ENCODE data around the gene NNAT. TPM values are rescaled to one million over a fixed set of nuclear protein-coding genes. Genes with fewer than 3 reads are reported as not detected.

Gene NNAT
- total RNA-seq, 1 experiment from 2014 or later: not detected

DNA sequence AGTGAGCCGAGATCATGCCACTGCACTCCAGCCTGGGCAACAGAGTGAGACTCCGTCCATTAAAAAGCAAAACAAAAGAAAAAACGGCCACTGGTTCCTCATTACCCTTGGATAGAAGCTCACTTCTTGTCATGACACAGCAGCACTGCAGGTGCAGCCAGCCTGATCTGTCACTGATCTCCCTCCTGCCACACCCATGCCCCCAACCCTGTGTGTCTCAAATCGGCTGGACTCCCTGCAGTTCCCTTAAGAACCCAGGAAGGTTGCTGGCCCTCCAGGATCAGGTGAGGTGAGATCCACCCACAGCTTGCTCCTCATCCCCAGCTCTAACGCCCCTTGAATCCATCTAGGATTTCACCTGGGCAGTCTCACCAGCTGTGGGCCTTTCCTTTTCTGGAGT, 26.3 kb upstream of the NNAT start:
- intact Hi-C loops (cut with micrococcal nuclease): no loop called here
- no peaks in the 10 kb centered on the region for H3K9me3 Mint-ChIP-seq (ENCODE audit: unreplicated experiment)
- peaks cover 35% of the 10 kb centered on the region for H3K36me3 Mint-ChIP-seq (ENCODE audit: insufficient read depth, unreplicated experiment)
- H3K4me3 Mint-ChIP-seq (ENCODE audit: unreplicated experiment): no peak overlapping the region
- ChIA-PET POLR2A (interaction anchor here (0.8 to 4.2 kb wide), 5 partner anchors 8 to 68 kb away, joined by 3 to 15 read pairs (median 6); no protein-coding TSS in a partner anchor), CTCF (interaction anchor here (1.7 to 2.1 kb wide), 2 partner anchors 299 to 726 kb away, joined by 5 read pairs; no protein-coding TSS in a partner anchor)
- no peak overlapping the region for H3K27ac Mint-ChIP-seq (ENCODE audit: low read depth, unreplicated experiment)
- TF ChIP-seq, protein P1, sequence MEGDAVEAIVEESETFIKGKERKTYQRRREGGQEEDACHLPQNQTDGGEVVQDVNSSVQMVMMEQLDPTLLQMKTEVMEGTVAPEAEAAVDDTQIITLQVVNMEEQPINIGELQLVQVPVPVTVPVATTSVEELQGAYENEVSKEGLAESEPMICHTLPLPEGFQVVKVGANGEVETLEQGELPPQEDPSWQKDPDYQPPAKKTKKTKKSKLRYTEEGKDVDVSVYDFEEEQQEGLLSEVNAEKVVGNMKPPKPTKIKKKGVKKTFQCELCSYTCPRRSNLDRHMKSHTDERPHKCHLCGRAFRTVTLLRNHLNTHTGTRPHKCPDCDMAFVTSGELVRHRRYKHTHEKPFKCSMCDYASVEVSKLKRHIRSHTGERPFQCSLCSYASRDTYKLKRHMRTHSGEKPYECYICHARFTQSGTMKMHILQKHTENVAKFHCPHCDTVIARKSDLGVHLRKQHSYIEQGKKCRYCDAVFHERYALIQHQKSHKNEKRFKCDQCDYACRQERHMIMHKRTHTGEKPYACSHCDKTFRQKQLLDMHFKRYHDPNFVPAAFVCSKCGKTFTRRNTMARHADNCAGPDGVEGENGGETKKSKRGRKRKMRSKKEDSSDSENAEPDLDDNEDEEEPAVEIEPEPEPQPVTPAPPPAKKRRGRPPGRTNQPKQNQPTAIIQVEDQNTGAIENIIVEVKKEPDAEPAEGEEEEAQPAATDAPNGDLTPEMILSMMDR (IDR thresholded peaks at IDR 0.05; ENCODE audit: unreplicated experiment): no peak
- no peaks in the 10 kb centered on the region for H3K4me1 Mint-ChIP-seq (ENCODE audit: insufficient read depth, unreplicated experiment)
- H3K27me3 Mint-ChIP-seq (ENCODE audit: insufficient read depth, unreplicated experiment): no peaks in the 10 kb centered on the region
- BruUV-seq (replicated peaks): no TSS peak
- no peak for DNase-seq (ENCODE audit: unreplicated experiment)

DNA sequence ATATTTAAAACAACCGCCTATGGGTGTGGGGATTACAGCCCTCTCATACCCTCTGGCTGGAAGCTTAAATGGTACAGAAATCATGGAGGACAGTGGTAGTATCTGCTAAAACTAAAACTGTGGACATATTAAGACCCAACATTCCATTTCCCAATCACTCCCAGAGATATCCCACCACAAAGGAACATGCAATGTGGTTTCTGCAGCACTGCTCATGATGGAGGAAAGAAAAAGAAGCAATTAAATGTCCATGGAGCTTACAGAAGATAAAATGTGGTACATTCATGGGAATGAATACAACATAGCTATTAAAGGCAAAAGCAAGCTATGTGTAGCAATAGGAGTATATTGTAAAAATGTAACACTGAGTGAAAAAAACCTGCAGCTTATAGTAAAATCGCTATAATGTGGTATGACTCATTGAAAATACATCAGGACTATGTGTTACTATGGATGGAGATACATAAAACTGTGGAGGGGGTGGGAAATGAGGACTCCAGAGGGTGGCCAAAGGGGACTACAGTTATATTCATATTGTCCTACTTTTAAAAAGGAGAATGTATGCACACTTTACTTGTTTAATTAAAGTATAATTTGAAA, 22.9 kb upstream of the NNAT start:
- TF ChIP-seq, protein P1 (IDR thresholded peaks at IDR 0.05; ENCODE audit: unreplicated experiment): no peak
- H3K27me3 Mint-ChIP-seq (ENCODE audit: insufficient read depth, unreplicated experiment): no peaks in the 10 kb centered on the region
- intact Hi-C loops (cut with micrococcal nuclease): no loop called here
- H3K36me3 Mint-ChIP-seq (ENCODE audit: insufficient read depth, unreplicated experiment): peaks cover 33% of the 10 kb centered on the region
- no peak overlapping the region for H3K27ac Mint-ChIP-seq (ENCODE audit: low read depth, unreplicated experiment)
- H3K9me3 Mint-ChIP-seq (ENCODE audit: unreplicated experiment): no peaks in the 10 kb centered on the region
- no TSS peak for BruUV-seq (replicated peaks)
- H3K4me3 Mint-ChIP-seq (ENCODE audit: unreplicated experiment): no peak overlapping the region
- ChIA-PET CTCF (no interaction called here), POLR2A (interaction anchor here (0.6 to 1.7 kb wide), 5 partner anchors 9 to 32 kb away, joined by 3 to 5 read pairs (median 4); no protein-coding TSS in a partner anchor)
- H3K4me1 Mint-ChIP-seq (ENCODE audit: insufficient read depth, unreplicated experiment): no peaks in the 10 kb centered on the region
- DNase-seq (ENCODE audit: unreplicated experiment): no peak

DNA sequence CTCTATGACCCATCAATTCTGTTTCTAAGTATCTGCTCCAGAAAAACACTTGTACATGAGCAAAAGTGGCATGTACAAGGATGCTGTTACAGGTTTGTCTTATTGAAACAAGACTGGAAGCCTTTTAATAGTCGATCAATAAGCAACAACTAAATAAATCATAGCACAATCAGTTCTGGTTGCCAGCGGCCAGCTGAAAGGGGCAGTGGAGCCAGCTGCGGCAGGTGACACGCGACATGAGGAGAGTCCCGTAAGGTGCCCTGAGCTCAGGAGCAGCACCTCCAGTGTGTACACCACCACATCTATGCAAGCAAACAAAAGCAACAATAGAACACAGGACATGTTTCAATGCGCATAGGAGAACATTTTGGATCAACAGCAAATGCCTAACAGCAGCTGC, 20.7 kb upstream of the NNAT start:
- no TSS peak for BruUV-seq (replicated peaks)
- Mint-ChIP-seq H3K27me3 (ENCODE audit: insufficient read depth, unreplicated experiment) (no peaks in the 10 kb centered on the region), H3K4me1 (ENCODE audit: insufficient read depth, unreplicated experiment) (no peaks in the 10 kb centered on the region), H3K9me3 (ENCODE audit: unreplicated experiment) (no peaks in the 10 kb centered on the region), H3K27ac (ENCODE audit: low read depth, unreplicated experiment) (no peak overlapping the region), H3K4me3 (ENCODE audit: unreplicated experiment) (no peak overlapping the region), H3K36me3 (ENCODE audit: insufficient read depth, unreplicated experiment) (peaks cover 20% of the 10 kb centered on the region)
- ChIA-PET CTCF (interaction anchor here (1.6 kb wide), 1 partner anchor 308 kb away, joined by 6 read pairs; no protein-coding TSS in a partner anchor), POLR2A (interaction anchor here (1.0 to 3.7 kb wide), 5 partner anchors 7 to 36 kb away, joined by 4 to 13 read pairs (median 7); no protein-coding TSS in a partner anchor)
- DNase-seq (ENCODE audit: unreplicated experiment): no peak
- TF ChIP-seq, protein P1 (IDR thresholded peaks at IDR 0.05; ENCODE audit: unreplicated experiment): no peak
- intact Hi-C loops (cut with micrococcal nuclease): no loop called here

DNA sequence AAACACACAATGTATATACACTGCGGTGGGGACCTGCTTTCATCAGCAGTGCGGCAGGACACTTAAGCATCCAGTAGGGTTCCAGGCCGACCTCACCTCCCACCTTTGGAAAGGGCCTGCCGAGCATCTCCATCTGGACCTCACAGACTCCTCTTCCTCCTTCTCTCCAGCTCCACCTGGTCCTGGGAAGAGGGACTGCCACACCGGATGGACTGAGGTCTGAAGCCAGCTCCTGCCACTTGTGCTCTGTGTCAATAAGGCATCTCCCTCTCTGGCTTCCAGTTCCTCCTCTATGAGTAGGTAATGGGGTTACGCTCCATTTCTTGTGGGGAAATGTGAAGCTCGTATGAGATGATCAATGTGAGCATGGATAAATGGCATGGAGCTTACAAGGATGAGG, 19.1 kb upstream of the NNAT start:
- intact Hi-C loops (cut with micrococcal nuclease): no loop called here
- DNase-seq (ENCODE audit: unreplicated experiment): no peak

More for the DNA sequence above, 19.1 kb upstream of the NNAT start:
- ChIA-PET CTCF (interaction anchor here (0.6 to 2.2 kb wide), 9 partner anchors 9 to 415 kb away, joined by 3 to 7 read pairs (median 5); no protein-coding TSS in a partner anchor), POLR2A (interaction anchor here (0.7 to 4.0 kb wide), 14 partner anchors 9 to 313 kb away, joined by 3 to 21 read pairs (median 3); partner anchors contain the start of gene BLCAP)
- no TSS peak for BruUV-seq (replicated peaks)
- H3K27me3 Mint-ChIP-seq (ENCODE audit: insufficient read depth, unreplicated experiment): no peaks in the 10 kb centered on the region
- H3K4me3 Mint-ChIP-seq (ENCODE audit: unreplicated experiment): no peak overlapping the region
- TF ChIP-seq, protein P1 (IDR thresholded peaks at IDR 0.05; ENCODE audit: unreplicated experiment): no peak
- peaks cover 15% of the 10 kb centered on the region for H3K36me3 Mint-ChIP-seq (ENCODE audit: insufficient read depth, unreplicated experiment)
- H3K9me3 Mint-ChIP-seq (ENCODE audit: unreplicated experiment): no peaks in the 10 kb centered on the region
- H3K4me1 Mint-ChIP-seq (ENCODE audit: insufficient read depth, unreplicated experiment): no peaks in the 10 kb centered on the region
- H3K27ac Mint-ChIP-seq (ENCODE audit: low read depth, unreplicated experiment): no peak overlapping the region

All from MCF 10A (cell line).